22Rv1 (cell line): Measurements from ENCODE around the gene FAM114A2.

Experiments
- ZFX ChIP-seq: fragments of 450-650 bp; IDR thresholded peaks from 2 replicates; pipeline ENCODE4 v1.6.1; 2017; ENCODE audit warnings: antibody characterized with exemption, borderline replicate concordance
- TF ChIP-seq, protein P1 (sequence below): fragments of 450-650 bp; IDR thresholded peaks from 2 replicates; pipeline ENCODE4 v1.5.1; 2017; ENCODE audit warnings: mild to moderate bottlenecking

DNA sequence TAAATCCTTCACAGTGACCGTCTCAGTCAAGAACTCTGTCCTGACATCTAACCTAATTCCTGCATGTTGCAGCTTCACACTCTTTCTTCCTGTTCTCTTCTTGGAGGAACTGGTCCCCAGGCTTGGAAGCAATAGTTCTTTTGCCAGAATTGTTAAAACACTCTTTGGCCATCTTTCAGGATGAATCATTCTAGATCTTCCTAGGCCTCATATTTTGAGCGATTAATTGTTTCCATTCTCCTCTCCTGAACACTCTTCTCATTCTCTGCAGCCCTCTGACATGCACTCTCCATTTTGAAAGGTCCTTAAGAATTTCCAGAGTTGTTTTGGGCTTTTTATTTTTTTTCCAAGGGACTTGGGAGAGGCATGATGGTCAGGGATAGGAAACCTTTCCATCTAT is 85.8 kb downstream of the FAM114A2 start:
- TF ChIP-seq, protein P1, sequence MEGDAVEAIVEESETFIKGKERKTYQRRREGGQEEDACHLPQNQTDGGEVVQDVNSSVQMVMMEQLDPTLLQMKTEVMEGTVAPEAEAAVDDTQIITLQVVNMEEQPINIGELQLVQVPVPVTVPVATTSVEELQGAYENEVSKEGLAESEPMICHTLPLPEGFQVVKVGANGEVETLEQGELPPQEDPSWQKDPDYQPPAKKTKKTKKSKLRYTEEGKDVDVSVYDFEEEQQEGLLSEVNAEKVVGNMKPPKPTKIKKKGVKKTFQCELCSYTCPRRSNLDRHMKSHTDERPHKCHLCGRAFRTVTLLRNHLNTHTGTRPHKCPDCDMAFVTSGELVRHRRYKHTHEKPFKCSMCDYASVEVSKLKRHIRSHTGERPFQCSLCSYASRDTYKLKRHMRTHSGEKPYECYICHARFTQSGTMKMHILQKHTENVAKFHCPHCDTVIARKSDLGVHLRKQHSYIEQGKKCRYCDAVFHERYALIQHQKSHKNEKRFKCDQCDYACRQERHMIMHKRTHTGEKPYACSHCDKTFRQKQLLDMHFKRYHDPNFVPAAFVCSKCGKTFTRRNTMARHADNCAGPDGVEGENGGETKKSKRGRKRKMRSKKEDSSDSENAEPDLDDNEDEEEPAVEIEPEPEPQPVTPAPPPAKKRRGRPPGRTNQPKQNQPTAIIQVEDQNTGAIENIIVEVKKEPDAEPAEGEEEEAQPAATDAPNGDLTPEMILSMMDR = no peak
- TF ChIP-seq ZFX = no peak
